ENCODE data around the gene ANXA7.

ANXA7 gene

DNA sequence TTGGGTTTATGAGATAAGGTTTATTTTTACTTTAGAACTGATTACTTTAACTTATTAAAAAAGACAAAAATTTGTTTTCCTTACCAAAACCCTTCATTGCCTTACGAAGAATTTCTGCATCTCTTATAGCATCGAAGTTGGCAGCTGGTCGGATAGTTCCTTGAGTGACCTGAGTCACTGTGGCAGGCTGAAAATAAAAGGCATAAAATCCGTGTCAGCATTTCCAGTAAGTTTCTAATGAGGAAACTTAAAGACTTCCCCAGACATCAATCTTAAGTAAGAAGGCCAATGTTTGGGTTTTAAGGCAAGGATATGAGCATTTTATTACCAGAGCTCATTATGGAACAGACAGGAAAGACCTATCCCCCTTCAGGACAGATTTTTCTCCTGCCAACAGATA lies 25.6 kb downstream of the ANXA7 start:
- no peak overlapping the region for H3K4me3 ChIP-seq (IDR thresholded peaks at IDR 0.05; ENCODE audit: insufficient read depth, low read depth, low read length)
- H3K9ac ChIP-seq = no peak overlapping the region
- no peak for TF ChIP-seq CTCF (conservative IDR thresholded peaks at IDR 0.05; ENCODE audit: low read depth, low read length)
- no peak overlapping the region for H3K27ac ChIP-seq
- H3K79me2 ChIP-seq (ENCODE audit: insufficient read depth, low read depth) = peaks cover 6% of the 10 kb centered on the region; the same call in 1 of the 2 replicates
- H2AFZ ChIP-seq (ENCODE audit: low read depth) = no peak overlapping the region
- H3K27me3 ChIP-seq (ENCODE audit: insufficient read depth, low read depth) = no peaks in the 10 kb centered on the region
- H3K4me2 ChIP-seq = no peak overlapping the region
- H3K4me1 ChIP-seq (ENCODE audit: low read depth, poor library complexity, severe bottlenecking) = no peaks in the 10 kb centered on the region
- peaks cover 16% of the 10 kb centered on the region; the same call in 1 of the 2 replicates for H3K36me3 ChIP-seq (ENCODE audit: insufficient read depth)
- H4K20me1 ChIP-seq (ENCODE audit: insufficient read depth) = no peaks in the 10 kb centered on the region

DNA sequence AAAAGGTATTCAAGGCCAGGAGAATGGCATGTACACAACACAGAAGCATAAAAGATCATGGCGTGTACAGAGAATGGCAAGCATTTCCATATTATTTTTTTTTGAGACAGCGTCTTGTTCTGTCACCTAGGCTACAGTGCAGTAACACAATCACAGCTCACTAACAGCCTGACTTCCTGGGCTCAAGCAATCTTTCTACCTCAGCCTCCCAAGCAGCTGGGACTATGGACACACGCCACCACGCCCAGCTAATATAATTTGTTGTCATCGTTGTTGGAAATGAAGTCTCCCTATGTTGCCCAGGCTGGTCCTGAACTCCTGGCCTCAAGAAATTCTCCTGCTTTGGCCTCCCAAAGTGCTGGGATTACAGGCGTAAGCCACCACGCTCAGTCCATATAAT lies 27.3 kb downstream of the ANXA7 start:
- H3K4me3 ChIP-seq (IDR thresholded peaks at IDR 0.05; ENCODE audit: insufficient read depth, low read depth, low read length) = no peak overlapping the region
- H3K36me3 ChIP-seq (ENCODE audit: insufficient read depth) = peaks cover 18% of the 10 kb centered on the region; the same call in 1 of the 2 replicates
- H3K79me2 ChIP-seq (ENCODE audit: insufficient read depth, low read depth) = no peaks in the 10 kb centered on the region; the same call in 1 of the 2 replicates
- no peaks in the 10 kb centered on the region for H3K4me1 ChIP-seq (ENCODE audit: low read depth, poor library complexity, severe bottlenecking)
- H2AFZ ChIP-seq (ENCODE audit: low read depth) = no peak overlapping the region
- no peak for TF ChIP-seq CTCF (conservative IDR thresholded peaks at IDR 0.05; ENCODE audit: low read depth, low read length)
- H3K9ac ChIP-seq = no peak overlapping the region
- H3K4me2 ChIP-seq = no peak overlapping the region
- no peak overlapping the region for H3K27ac ChIP-seq
- no peaks in the 10 kb centered on the region for H3K27me3 ChIP-seq (ENCODE audit: insufficient read depth, low read depth)
- no peaks in the 10 kb centered on the region for H4K20me1 ChIP-seq (ENCODE audit: insufficient read depth)

- Histone ChIP-seq H3K27me3 (ENCODE audit: insufficient read depth, low read depth) (no peaks in the 10 kb centered on the region), H2AFZ (ENCODE audit: low read depth) (no peak overlapping the region), H3K27ac (no peak overlapping the region), H3K4me2 (no peak overlapping the region), H3K9ac (no peak overlapping the region), H3K79me2 (ENCODE audit: insufficient read depth, low read depth) (no peaks in the 10 kb centered on the region), H3K36me3 (ENCODE audit: insufficient read depth) (peaks cover 11% of the 10 kb centered on the region; the same call in 1 of the 2 replicates), H3K4me3 (IDR thresholded peaks at IDR 0.05; ENCODE audit: insufficient read depth, low read depth, low read length) (no peak overlapping the region), H3K4me1 (ENCODE audit: low read depth, poor library complexity, severe bottlenecking) (no peaks in the 10 kb centered on the region), H4K20me1 (ENCODE audit: insufficient read depth) (no peaks in the 10 kb centered on the region)
- TF ChIP-seq CTCF (conservative IDR thresholded peaks at IDR 0.05; ENCODE audit: low read depth, low read length) = no peak
Observed at GRCh38 chr10:73379064-73379748, 34.7 kb downstream of the ANXA7 start.

DNA sequence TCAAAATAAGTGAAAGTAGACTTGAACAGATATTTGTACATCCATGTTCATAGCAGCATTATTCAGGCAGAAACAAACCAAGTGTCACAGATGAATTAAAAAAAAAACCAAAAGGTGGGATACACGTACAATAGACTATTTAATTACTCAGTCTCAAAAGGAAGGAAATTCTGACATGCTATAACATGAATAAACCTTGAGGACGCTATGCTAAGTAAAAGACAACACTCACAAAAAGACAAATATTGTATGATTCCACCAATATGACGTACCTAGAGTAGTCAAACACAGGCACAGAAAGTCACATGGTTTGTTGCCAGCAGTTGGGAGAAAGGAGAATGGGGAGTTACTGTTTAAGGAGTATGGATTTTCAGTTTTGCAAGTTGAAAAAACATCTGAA lies 37.2 kb downstream of the ANXA7 start:
- H4K20me1 ChIP-seq (ENCODE audit: insufficient read depth) = no peaks in the 10 kb centered on the region
- H2AFZ ChIP-seq (ENCODE audit: low read depth) = no peak overlapping the region
- no peak overlapping the region for H3K27ac ChIP-seq
- no peak for TF ChIP-seq CTCF (conservative IDR thresholded peaks at IDR 0.05; ENCODE audit: low read depth, low read length)
- H3K36me3 ChIP-seq (ENCODE audit: insufficient read depth) = peaks cover 6% of the 10 kb centered on the region; the same call in 1 of the 2 replicates
- H3K79me2 ChIP-seq (ENCODE audit: insufficient read depth, low read depth) = no peaks in the 10 kb centered on the region
- H3K9ac ChIP-seq = no peak overlapping the region
- no peak overlapping the region for H3K4me3 ChIP-seq (IDR thresholded peaks at IDR 0.05; ENCODE audit: insufficient read depth, low read depth, low read length)
- H3K4me1 ChIP-seq (ENCODE audit: low read depth, poor library complexity, severe bottlenecking) = no peaks in the 10 kb centered on the region
- H3K4me2 ChIP-seq = no peak overlapping the region
- H3K27me3 ChIP-seq (ENCODE audit: insufficient read depth, low read depth) = no peaks in the 10 kb centered on the region
